Heart left ventricle (tissue), 16 donors: ENCODE measurements around the gene SGSM2. TPM values are rescaled to one million over a fixed set of nuclear protein-coding genes. Genes with fewer than 3 reads are reported as not detected.

Experiments
- ATAC-seq, 4 donors: fragments of 200-7000 bp; cut with Tn5 transposase; one replicate each; pipeline ENCODE4 v1.9.1; 2020 to 2022; ENCODE audit warnings: moderate library complexity in 4 of 4, mild to moderate bottlenecking in 3 of 4, moderate number of reproducible peaks in 1 of 4
- DNase-seq, 5 donors: peaks; one replicate each; pipeline ENCODE4 v3.0.0-alpha.2; 2020
- H3K27ac ChIP-seq, 12 donors: fragments of 200-600 bp; sonication (generic) in 4 of 12; one replicate each; pipeline versions ENCODE4 v1.5.0 to v1.8.0; 2016 to 2022; ENCODE audit warnings: mild to moderate bottlenecking in 2 of 12
- H3K27me3 ChIP-seq, 9 donors: fragments of 200-600 bp; sonication (generic) in 2 of 9; one replicate each; pipeline versions ENCODE4 v1.5.1 to v1.8.0; 2016 to 2022; ENCODE audit warnings: mild to moderate bottlenecking in 3 of 9
- H3K36me3 ChIP-seq, 9 donors: fragments of 200-600 bp; sonication (generic) in 2 of 9; one replicate each; pipeline versions ENCODE4 v1.5.0 to v1.8.0; 2018 to 2022; ENCODE audit warnings: mild to moderate bottlenecking in 2 of 9
- H3K4me1 ChIP-seq, 12 donors: fragments of 200-600 bp; sonication (generic) in 4 of 12; one replicate each; pipeline versions ENCODE4 v1.5.0 to v1.8.0; 2016 to 2022; ENCODE audit warnings: mild to moderate bottlenecking in 3 of 12
- H3K4me3 ChIP-seq, 12 donors: fragments of 200-600 bp; sonication (generic) in 4 of 12; one replicate each; pipeline versions ENCODE4 v1.5.0 to v1.8.0; 2017 to 2022; ENCODE audit warnings: mild to moderate bottlenecking in 9 of 12, moderate library complexity in 4 of 12
- H3K9me3 ChIP-seq, 12 donors: fragments of 200-600 bp; sonication (generic) in 4 of 12; one replicate each; pipeline versions ENCODE4 v1.5.0 to v1.8.0; 2016 to 2022; ENCODE audit warnings: mild to moderate bottlenecking in 1 of 12
- POLR2A ChIP-seq, 2 donors: fragments of 450-650 bp; IDR thresholded peaks; one replicate each; pipeline ENCODE4 v1.6.1; 2017; ENCODE audit warnings: antibody characterized with exemption in 2 of 2, mild to moderate bottlenecking in 2 of 2, moderate library complexity in 2 of 2
- WGBS, 4 donors: extraction: QIAGEN DNeasy Blood & Tissue Kit in 2 of 4; methylation state at CpG; one replicate each; pipeline versions ENCODE4 v1.1.5 to v1.1.7; 2013 to 2018; 5-methylcytosine and 5-hydroxymethylcytosine counted together
- intact Hi-C, 10 donors: fragments of 100-400 bp; cut with DNase I; formaldehyde crosslinking; loops; one replicate each; pipeline versions ENCODE4 v1.11.1 to v1.14.2; 2022
- polyA plus RNA-seq, 2 donors: library from polyadenylated mRNA; stranded (reverse); fragments of 200-250 nt; gene quantifications; one replicate each; pipeline ENCODE4 v1.2.3, GENCODE V29; 2013
- total RNA-seq, 9 donors: library from RNA; depleted of rRNA in 2 of 9; stranded (reverse); fragments of >200 nt in 2 of 9; fragmentation: NEBNext Ultra II Directional in 3 of 9; extraction: Animal tissue kit (Norgen Biotek cat#: 25700) in 3 of 9; gene quantifications; one replicate each; pipeline versions ENCODE4 v1.1.0 to v1.2.4, GENCODE V29; 2016 to 2023
- TF ChIP-seq, protein P1 (sequence below), 12 donors: fragments of 200-600 bp; sonication (generic) in 4 of 12; IDR thresholded peaks; one replicate each; pipeline versions ENCODE4 v1.5.0 to v1.8.0; 2018 to 2022; ENCODE audit warnings: antibody characterized with exemption in 12 of 12, mild to moderate bottlenecking in 5 of 12
- donor health status: ischemic (EF 13 %, LVEDD 7.1; RV severe dilation, severe dysfunction).
- donor health status: healthy with polysubstance abuse.
- donor health status: DM: no; HTN: yes; CAD: no.
- donor health status: DM: no; HTN: no; CAD: no.
- donor health status: ischemic (EF 25% LVEDD 6.9; RV normal size, moderate dysfunction).
- donor health status: ischemic (EF 25% LVEDD 5.7; RV mildly dilated, moderate dysfunction).
- donor health status: healthy.
- donor health status: DM: yes; HTN: yes; CAD: no.
- donor health status: ischemic (EF 35%, LVEDD 5.7; RV mildly dilated, moderate dysfunction).
- donor health status: nonischemic (EF 11% LVEDD 7.7; RV severe dilation, severe dysfunction).
- donor health status: DM: yes; HTN: yes; CAD: no.
- donor health status: PGD.
- donor health status: ischemic (EF 29% LVEDD 5.4; RV normal size, mild dysfunction).
- donor health status: nonischemic (EF 23%, LVEDD 6.1; RV moderate dilation, normal function).

The SGSM2 gene
- total and polyA plus RNA-seq, 11 donors: 17.0 to 35.1 (median 22.3) TPM

DNA sequence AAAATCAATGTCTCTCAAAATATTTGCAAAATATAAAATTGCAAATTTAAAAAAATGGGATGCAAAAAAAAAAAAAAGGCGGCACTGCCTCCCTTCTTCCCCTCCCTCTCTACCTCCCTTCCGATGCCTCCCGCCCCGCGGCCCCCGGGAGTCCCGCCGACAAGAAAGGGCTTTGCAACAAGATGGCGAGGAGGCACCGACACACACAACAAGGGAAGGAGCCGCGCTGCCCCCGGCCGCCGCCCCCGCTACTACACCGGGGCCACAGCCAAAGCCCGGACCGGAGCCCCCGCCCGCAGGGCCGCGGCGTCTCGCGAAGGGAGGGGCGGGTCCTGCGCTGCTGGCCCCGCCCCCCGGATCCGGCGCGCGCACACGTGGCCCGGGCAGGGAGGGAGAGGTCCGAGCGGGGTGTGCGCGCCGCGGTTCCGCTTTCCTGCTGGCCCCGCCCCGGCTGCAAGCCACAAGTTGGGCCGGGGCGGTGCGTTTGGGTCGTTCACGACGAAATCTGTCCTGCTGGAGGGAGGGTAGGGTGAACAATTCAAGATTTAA, 63.6 kb downstream of the SGSM2 start, which contains the start of gene MNT:
Gene MNT (minus strand): TSS at position 184 of the 549 bp plus-strand sequence. CDS start 348 bp downstream, outside the sequence.
- Histone ChIP-seq H3K9me3 (no peaks in the 10 kb centered on the region), H3K4me1 (peaks cover 18 to 75% (median 61%) of the 10 kb centered on the region in 12 donors), H3K27me3 (no peaks in the 10 kb centered on the region), H3K36me3 (no peaks in the 10 kb centered on the region), H3K4me3 (peak within 1 kb of the TSS; percentile 71 to 99 (median 92)), H3K27ac (peak within 1 kb of the TSS; percentile 94 to 100 (median 99))
- ATAC-seq (peak; percentile 24 to 67 (median 62)), DNase-seq (peak; percentile 95 to 98 (median 96))
- WGBS, 4 donors: 0 to 1% (median 0%) methylated on average over 48 to 51 of the region's 51 CpGs
- intact Hi-C loops: loop anchor here in 2 of 10 donors (1.0 kb wide), 2 partner anchors 8 to 9 kb away; no protein-coding TSS in a partner anchor
- TF ChIP-seq POLR2A (IDR thresholded peaks at IDR 0.05): peak in 1 of 2 donors; percentile 44
- TF ChIP-seq, protein P1, sequence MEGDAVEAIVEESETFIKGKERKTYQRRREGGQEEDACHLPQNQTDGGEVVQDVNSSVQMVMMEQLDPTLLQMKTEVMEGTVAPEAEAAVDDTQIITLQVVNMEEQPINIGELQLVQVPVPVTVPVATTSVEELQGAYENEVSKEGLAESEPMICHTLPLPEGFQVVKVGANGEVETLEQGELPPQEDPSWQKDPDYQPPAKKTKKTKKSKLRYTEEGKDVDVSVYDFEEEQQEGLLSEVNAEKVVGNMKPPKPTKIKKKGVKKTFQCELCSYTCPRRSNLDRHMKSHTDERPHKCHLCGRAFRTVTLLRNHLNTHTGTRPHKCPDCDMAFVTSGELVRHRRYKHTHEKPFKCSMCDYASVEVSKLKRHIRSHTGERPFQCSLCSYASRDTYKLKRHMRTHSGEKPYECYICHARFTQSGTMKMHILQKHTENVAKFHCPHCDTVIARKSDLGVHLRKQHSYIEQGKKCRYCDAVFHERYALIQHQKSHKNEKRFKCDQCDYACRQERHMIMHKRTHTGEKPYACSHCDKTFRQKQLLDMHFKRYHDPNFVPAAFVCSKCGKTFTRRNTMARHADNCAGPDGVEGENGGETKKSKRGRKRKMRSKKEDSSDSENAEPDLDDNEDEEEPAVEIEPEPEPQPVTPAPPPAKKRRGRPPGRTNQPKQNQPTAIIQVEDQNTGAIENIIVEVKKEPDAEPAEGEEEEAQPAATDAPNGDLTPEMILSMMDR (IDR thresholded peaks at IDR 0.05): peak in 2 of 12 donors; percentile 9 to 12

DNA sequence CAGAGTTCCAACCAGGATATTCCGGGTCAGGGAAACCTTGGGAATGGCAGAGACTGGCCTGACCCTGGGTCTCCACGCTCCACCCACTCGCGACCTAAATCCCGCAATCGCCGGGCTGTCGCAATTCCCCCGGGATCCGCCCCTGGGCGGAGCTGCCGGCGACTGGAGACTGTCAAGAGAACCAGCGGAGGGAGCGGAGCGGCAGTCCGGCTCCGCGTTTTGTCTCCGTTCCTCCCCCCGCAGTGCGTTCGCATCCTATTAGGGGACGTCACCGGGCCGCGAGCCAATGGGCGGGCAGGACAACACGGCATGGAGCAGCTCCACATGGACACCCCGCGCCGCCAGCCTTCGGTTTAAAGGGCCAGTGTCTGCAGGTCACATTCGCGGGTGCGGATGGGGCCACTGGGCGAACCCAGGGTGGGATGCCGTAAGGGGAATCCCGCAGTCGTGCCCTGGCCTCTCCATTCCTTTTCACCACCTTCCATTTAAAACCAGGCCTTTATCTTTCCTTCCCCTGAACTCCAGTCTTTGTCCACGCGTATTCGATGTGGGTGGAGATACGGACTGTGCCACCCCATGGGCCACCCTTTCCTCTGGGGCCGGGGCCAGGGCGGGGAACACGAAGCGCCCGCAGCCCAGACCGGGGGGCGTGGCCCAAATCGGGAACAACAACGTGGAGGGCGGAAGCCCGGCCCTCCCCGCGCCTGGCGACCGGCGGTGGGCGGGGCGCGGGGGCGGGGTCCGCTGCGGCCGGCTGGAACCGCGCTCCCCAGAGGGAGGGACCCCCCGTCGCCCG, 64.3 kb downstream of the SGSM2 start:
- no peak for TF ChIP-seq POLR2A (IDR thresholded peaks at IDR 0.05)
- TF ChIP-seq, protein P1 (IDR thresholded peaks at IDR 0.05): no peak
- Histone ChIP-seq H3K27ac (peak overlapping the region; percentile 94 to 100 (median 99)), H3K4me3 (peak overlapping the region; percentile 71 to 99 (median 92))

GRCh38 chr17:2402544-2402943, 65.2 kb downstream of the SGSM2 start:
- H3K9me3 ChIP-seq: no peaks in the 10 kb centered on the region
- no peaks in the 10 kb centered on the region for H3K27me3 ChIP-seq
- peak in 4 of 5 donors; percentile 13 to 67 (median 44) for DNase-seq
- no peaks in the 10 kb centered on the region for H3K36me3 ChIP-seq
- H3K27ac ChIP-seq: peak overlapping the region in 11 of 12 donors; percentile 99 to 100 (median 99)
- peak overlapping the region; percentile 40 to 99 (median 90) for H3K4me3 ChIP-seq
- TF ChIP-seq, protein P1 (IDR thresholded peaks at IDR 0.05): no peak
- TF ChIP-seq POLR2A (IDR thresholded peaks at IDR 0.05): no peak
- intact Hi-C loops: no loop called here
- no peak for ATAC-seq
- peaks cover 10 to 75% (median 62%) of the 10 kb centered on the region in 12 donors for H3K4me1 ChIP-seq
- WGBS, 4 donors: 18 to 36% (median 23%) methylated on average over 15 of the region's 15 CpGs

More for the DNA sequence above, 64.3 kb downstream of the SGSM2 start:
- peaks cover 13 to 75% (median 60%) of the 10 kb centered on the region in 12 donors for H3K4me1 ChIP-seq
- peak; percentile 100 for DNase-seq
- ATAC-seq: peak; percentile 60 to 79 (median 70)
- no peaks in the 10 kb centered on the region for H3K36me3 ChIP-seq
- 0 to 3% (median 1%) methylated on average over 10 to 72 of the region's 72 CpGs for WGBS, 4 donors
- no peaks in the 10 kb centered on the region for H3K27me3 ChIP-seq
- intact Hi-C loops: loop anchor here in 2 of 10 donors (1.0 kb wide), 2 partner anchors 8 to 9 kb away; no protein-coding TSS in a partner anchor
- no peaks in the 10 kb centered on the region for H3K9me3 ChIP-seq

DNA sequence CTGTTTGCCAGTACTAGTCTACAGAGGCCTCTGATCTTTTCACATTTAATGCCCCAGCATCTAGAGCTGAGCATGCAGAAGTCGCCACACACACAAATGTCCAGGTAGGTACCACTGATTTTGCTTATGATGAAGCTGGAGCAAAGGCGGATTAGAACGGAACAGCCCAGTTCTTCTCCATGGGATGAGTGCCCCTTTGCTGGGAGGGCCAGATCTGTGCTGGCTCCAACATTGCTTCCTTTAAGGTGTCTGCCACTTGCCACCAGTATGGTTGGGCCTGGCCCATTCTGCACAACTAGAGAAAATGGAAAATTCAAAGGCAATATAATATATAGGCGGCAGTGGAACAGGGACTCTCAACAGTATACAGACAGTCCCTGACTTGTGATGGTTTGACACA, 65.7 kb downstream of the SGSM2 start:
- H3K27ac ChIP-seq: peak overlapping the region in 6 of 12 donors; percentile 81 to 100 (median 100)
- peak overlapping the region in 1 of 12 donors; percentile 97 for H3K4me3 ChIP-seq
- DNase-seq (peak in 1 of 5 donors; percentile 4), ATAC-seq (no peak)
- no peaks in the 10 kb centered on the region for H3K27me3 ChIP-seq
- no peaks in the 10 kb centered on the region for H3K9me3 ChIP-seq
- peaks cover 5 to 72% (median 59%) of the 10 kb centered on the region in 12 donors for H3K4me1 ChIP-seq
- WGBS, 4 donors: 87 to 94% (median 92%) methylated on average over 4 of the region's 4 CpGs
- no peaks in the 10 kb centered on the region for H3K36me3 ChIP-seq
- intact Hi-C loops: no loop called here
- TF ChIP-seq, protein P1 (IDR thresholded peaks at IDR 0.05): no peak
- no peak for TF ChIP-seq POLR2A (IDR thresholded peaks at IDR 0.05)
